ENCODE results near the gene ATXN7L1.
"Not testable (repeated sequence)": the region's sequence is repeated elsewhere in the genome, so short reads cannot be mapped to it uniquely, and the experiment has no call there.

ATXN7L1 gene

GRCh38 chr7:105790996-105791395, 85.4 kb downstream of the ATXN7L1 start (continued):
- no peak for TF ChIP-seq CSRNP3 (CRISPR knock-in tag; IDR thresholded peaks at IDR 0.05)
- no peak for TF ChIP-seq PPARA (CRISPR knock-in tag; IDR thresholded peaks at IDR 0.05; ENCODE audit: borderline replicate concordance)

GRCh38 chr7:105790452-105790851, 85.9 kb downstream of the ATXN7L1 start:
- ATAC-seq: not testable (repeated sequence)

GRCh38 chr7:105788816-105789349, 87.5 kb downstream of the ATXN7L1 start:
- ATAC-seq: no peak
- TF ChIP-seq TSHZ2 (CRISPR knock-in tag; IDR thresholded peaks at IDR 0.05) (no peak), OSR1 (CRISPR knock-in tag; IDR thresholded peaks at IDR 0.05) (no peak), CSRNP3 (CRISPR knock-in tag; IDR thresholded peaks at IDR 0.05) (no peak), PPARA (CRISPR knock-in tag; IDR thresholded peaks at IDR 0.05; ENCODE audit: borderline replicate concordance) (no peak), ZNF70 (CRISPR knock-in tag; IDR thresholded peaks at IDR 0.05) (no peak), ZFP3 (CRISPR knock-in tag; IDR thresholded peaks at IDR 0.05) (no peak), ESRRG (CRISPR knock-in tag; IDR thresholded peaks at IDR 0.05) (no peak), CREB5 (CRISPR knock-in tag; IDR thresholded peaks at IDR 0.05; ENCODE audit: low read depth) (no peak), RARB (CRISPR knock-in tag; IDR thresholded peaks at IDR 0.05) (no peak), GLIS3 (CRISPR knock-in tag; IDR thresholded peaks at IDR 0.05) (no peak), ZNF565 (CRISPR knock-in tag; conservative IDR thresholded peaks at IDR 0.05; ENCODE audit: low read depth) (no peak), ZNF8 (CRISPR knock-in tag; IDR thresholded peaks at IDR 0.05) (no peak), PATZ1 (CRISPR knock-in tag; IDR thresholded peaks at IDR 0.05; ENCODE audit: borderline replicate concordance) (no peak), TCF4 (CRISPR knock-in tag; IDR thresholded peaks at IDR 0.05; ENCODE audit: borderline replicate concordance) (no peak), CSDC2 (CRISPR knock-in tag; IDR thresholded peaks at IDR 0.05) (no peak), SNAI2 (CRISPR knock-in tag; IDR thresholded peaks at IDR 0.05) (no peak), BACH2 (CRISPR knock-in tag; IDR thresholded peaks at IDR 0.05; ENCODE audit: borderline replicate concordance) (no peak), ARNTL (CRISPR knock-in tag; IDR thresholded peaks at IDR 0.05; ENCODE audit: borderline replicate concordance, low read depth) (no peak), POU6F1 (CRISPR knock-in tag; IDR thresholded peaks at IDR 0.05; ENCODE audit: borderline replicate concordance, low read depth) (no peak)
